T-cell (primary cell): ENCODE data around the gene MAPKBP1. TPM values are rescaled to one million over a fixed set of nuclear protein-coding genes. Genes with fewer than 3 reads are reported as not detected.

ENCODE experiments used
- ATAC-seq, 4 experiments: fragments of 200-7000 bp in 3 of 4; fragments of 150-1000 bp in 1 of 4; cut with Tn5 transposase; replicated peaks in 1 of 4; 1 replicate in 3 of 4; 2 replicates in 1 of 4; pipeline ENCODE4 v1.10.0; 2021; ENCODE audit warnings: moderate library complexity in 3 of 4, mild to moderate bottlenecking in 2 of 4, moderate number of reproducible peaks in 1 of 4
- CTCF ChIA-PET, 2 donors: fragments of 300-600 bp; sonication (Branson Sonifier 250); formaldehyde crosslinking; loops; one replicate each; lab custom pipeline; 2022; ENCODE audit warnings: antibody characterized with exemption in 2 of 2; lab: Charles Lee
- POLR2A ChIA-PET, 2 donors: fragments of 300-600 bp; sonication (Branson Sonifier 250); formaldehyde crosslinking; loops; one replicate each; lab custom pipeline; 2022; ENCODE audit warnings: antibody characterized with exemption in 2 of 2; lab: Charles Lee
- DNase-seq, 35 experiments: peaks; one replicate each; pipeline versions ENCODE4 v3.0.0 to v3.0.0-alpha.2; 2013 to 2023
- H3K27ac ChIP-seq: one replicate; pipeline ENCODE4 v1.5.1; 2013; ENCODE audit warnings: low read length
- H3K27me3 ChIP-seq, 2 experiments: replicated peaks in 1 of 2; 1 replicate in 1 of 2; 2 replicates in 1 of 2; pipeline versions ENCODE4 v1.6.1 to v1.7.0; 2013; ENCODE audit warnings: low read length in 1 of 2, mixed read lengths in 1 of 2; ENCODE audit not compliant: control insufficient read depth in 2 of 2, insufficient read depth in 2 of 2; ENCODE audit errors: extremely low read depth in 1 of 2
- H3K36me3 ChIP-seq, 2 donors: 1 replicate in 1 of 2; 2 replicates in 1 of 2; pipeline versions ENCODE4 v1.6.1 to v1.7.0; 2013; ENCODE audit warnings: low read length in 1 of 2; ENCODE audit not compliant: control insufficient read depth in 2 of 2, insufficient read depth in 1 of 2; ENCODE audit errors: extremely low read depth in 1 of 2
- H3K4me1 ChIP-seq, 2 experiments: 1 replicate in 1 of 2; 2 replicates in 1 of 2; pipeline versions ENCODE4 v1.6.1 to v1.7.0; 2013; ENCODE audit warnings: low read length in 2 of 2, mixed read lengths in 1 of 2; ENCODE audit not compliant: insufficient read depth in 2 of 2, control insufficient read depth in 1 of 2; ENCODE audit errors: extremely low read depth in 1 of 2
- H3K4me3 ChIP-seq, 2 donors: 1 replicate in 1 of 2; 2 replicates in 1 of 2; pipeline versions ENCODE4 v1.5.1 to v1.7.0; 2013; ENCODE audit warnings: mild to moderate bottlenecking in 2 of 2, low read length in 1 of 2, moderate library complexity in 1 of 2; ENCODE audit not compliant: control insufficient read depth in 1 of 2; ENCODE audit errors: extremely low read depth in 1 of 2
- H3K9me3 ChIP-seq: 2 replicates; pipeline ENCODE4 v1.7.0; 2013
- H3K27ac Mint-ChIP-seq, 2 donors: one replicate each; pipeline ENCODE4 v1.8.0; 2020 to 2021; ENCODE audit warnings: mild to moderate bottlenecking in 2 of 2, mixed read lengths in 2 of 2
- H3K27me3 Mint-ChIP-seq, 2 donors: one replicate each; pipeline ENCODE4 v1.8.0; 2021 to 2022; ENCODE audit warnings: mixed read lengths in 2 of 2
- H3K36me3 Mint-ChIP-seq: one replicate; pipeline ENCODE4 v1.8.0; 2021; ENCODE audit warnings: mixed read lengths
- H3K4me1 Mint-ChIP-seq, 3 donors: one replicate each; pipeline ENCODE4 v1.8.0; 2020 to 2022; ENCODE audit warnings: mixed read lengths in 3 of 3, mild to moderate bottlenecking in 1 of 3
- H3K4me3 Mint-ChIP-seq, 3 donors: one replicate each; pipeline ENCODE4 v1.8.0; 2020 to 2022; ENCODE audit warnings: mild to moderate bottlenecking in 3 of 3, mixed read lengths in 3 of 3, moderate library complexity in 3 of 3
- H3K9me3 Mint-ChIP-seq, 3 donors: one replicate each; pipeline ENCODE4 v1.8.0; 2020 to 2022; ENCODE audit warnings: mixed read lengths in 3 of 3
- WGBS: methylation state at CpG from one replicate; pipeline ENCODE4 v1.1.5; 2013; ENCODE audit warnings: missing lambda C conversion rate; ENCODE audit not compliant: insufficient coverage; 5-methylcytosine and 5-hydroxymethylcytosine counted together
- total RNA-seq, 35 experiments: library from RNA in 6 of 35; stranded (reverse) in 6 of 35; fragments of 120-200 nt in 1 of 35; gene quantifications; one replicate each; pipeline versions ENCODE4 v1.2.1 to v1.2.4 and lab custom pipeline; 2013 to 2026

The MAPKBP1 gene
- total RNA-seq, 5 donors from 2014 or later (not counting 1 experiment from before 2014, with no cell fraction given) = 37.0 to 44.8 (median 38.2) TPM

DNA sequence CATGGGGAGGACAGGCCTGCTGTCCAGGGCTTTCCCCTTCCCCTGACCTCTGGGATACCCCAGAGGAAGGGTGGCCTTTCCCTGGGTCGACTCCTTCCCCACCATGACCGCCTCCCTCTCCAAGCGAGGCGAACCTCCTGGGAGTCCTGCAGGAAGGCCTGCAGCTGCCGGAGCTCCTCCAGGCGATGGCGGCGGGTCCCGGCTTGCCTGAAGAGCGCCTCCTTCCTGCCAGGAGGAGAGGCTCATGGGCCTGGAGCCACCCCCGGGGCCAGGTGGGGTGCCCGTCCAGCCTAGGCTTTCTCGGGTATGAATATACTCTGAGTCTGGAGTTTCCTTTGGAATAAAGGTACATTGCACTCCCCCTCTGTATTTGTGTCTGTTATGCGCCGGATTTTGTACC, 84.5 kb downstream of the MAPKBP1 start:
- no peak overlapping the region for H3K27ac Mint-ChIP-seq
- no peak for DNase-seq
- peaks cover 2 to 15% of the 10 kb centered on the region in 2 experiments for H3K4me1 ChIP-seq
- 92% methylated on average over 14 of the region's 15 CpGs for WGBS
- no peak overlapping the region for H3K27ac ChIP-seq
- no peaks in the 10 kb centered on the region for H3K36me3 ChIP-seq
- no peak overlapping the region for H3K4me3 ChIP-seq
- no peaks in the 10 kb centered on the region for H3K36me3 Mint-ChIP-seq
- CTCF ChIA-PET = no interaction called here
- H3K9me3 Mint-ChIP-seq = no peaks in the 10 kb centered on the region
- no peak overlapping the region for H3K4me3 Mint-ChIP-seq
- POLR2A ChIA-PET = interaction anchor here in 1 of 2 donors (0.5 kb wide), 1 partner anchor 21 kb away, joined by 7 read pairs; no protein-coding TSS in a partner anchor
- no peaks in the 10 kb centered on the region for H3K9me3 ChIP-seq
- H3K27me3 ChIP-seq = peaks cover 0 to 36% of the 10 kb centered on the region in 2 experiments
- ATAC-seq = no peak
- peaks cover 6 to 12% (median 11%) of the 10 kb centered on the region in 3 donors for H3K4me1 Mint-ChIP-seq
- H3K27me3 Mint-ChIP-seq = peaks cover 0 to 5% of the 10 kb centered on the region in 2 donors

- Mint-ChIP-seq H3K27me3 (peaks cover 0 to 5% of the 10 kb centered on the region in 2 donors), H3K4me1 (peaks cover 6 to 12% (median 11%) of the 10 kb centered on the region in 3 donors), H3K36me3 (no peaks in the 10 kb centered on the region), H3K9me3 (no peaks in the 10 kb centered on the region), H3K27ac (no peak overlapping the region), H3K4me3 (no peak overlapping the region)
- no peak for DNase-seq
- Histone ChIP-seq H3K9me3 (no peaks in the 10 kb centered on the region), H3K4me3 (no peak overlapping the region), H3K27ac (no peak overlapping the region), H3K4me1 (peaks cover 2 to 15% of the 10 kb centered on the region in 2 experiments), H3K36me3 (no peaks in the 10 kb centered on the region), H3K27me3 (peaks cover 0 to 36% of the 10 kb centered on the region in 2 experiments)
- peak in 1 of 4 experiments; percentile 41 for ATAC-seq
- POLR2A ChIA-PET = no interaction called here
- 56% methylated on average over 4 of the region's 15 CpGs for WGBS
- CTCF ChIA-PET = no interaction called here
Measured at GRCh38 chr15:41860049-41860828, 86.0 kb downstream of the MAPKBP1 start.

DNA sequence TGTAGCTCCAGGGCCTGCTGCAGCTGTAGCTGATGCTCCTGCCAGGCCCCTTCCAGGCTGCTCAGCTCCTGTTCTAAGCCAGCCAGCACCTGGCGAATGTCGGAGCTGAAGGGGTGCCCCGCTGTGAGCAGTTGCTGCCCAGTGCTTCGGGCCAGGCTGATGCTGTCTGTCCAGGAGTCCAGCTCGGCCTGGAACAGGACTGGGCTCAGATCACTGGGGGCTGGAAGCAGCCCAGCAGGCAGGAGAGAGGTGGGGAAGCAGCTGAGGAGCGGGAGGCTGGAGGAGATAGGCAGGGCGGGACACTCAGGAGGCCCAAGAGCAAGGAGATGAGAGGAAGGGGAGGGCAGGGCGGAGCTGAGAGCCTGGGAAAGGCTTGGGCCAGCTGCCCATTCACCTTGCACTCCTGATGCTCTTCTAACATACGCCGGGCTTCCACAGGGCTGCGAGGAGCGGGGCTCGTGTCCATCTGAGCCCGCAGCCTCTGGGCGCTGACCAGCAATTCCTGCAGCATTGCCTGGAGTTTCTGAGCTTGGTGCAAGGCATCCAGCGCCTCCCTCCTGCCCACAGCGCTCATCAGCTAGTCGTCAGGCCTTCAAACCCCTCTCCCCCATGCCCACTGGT, 87.6 kb downstream of the MAPKBP1 start:
- Mint-ChIP-seq H3K4me1 (peaks cover 6 to 12% (median 11%) of the 10 kb centered on the region in 3 donors), H3K27ac (no peak overlapping the region), H3K9me3 (no peaks in the 10 kb centered on the region), H3K4me3 (no peak overlapping the region), H3K27me3 (peaks cover 0 to 5% of the 10 kb centered on the region in 2 donors), H3K36me3 (no peaks in the 10 kb centered on the region)
- Histone ChIP-seq H3K9me3 (no peaks in the 10 kb centered on the region), H3K27ac (no peak overlapping the region), H3K4me1 (peaks cover 2 to 15% of the 10 kb centered on the region in 2 experiments), H3K4me3 (no peak overlapping the region), H3K27me3 (peaks cover 0 to 29% of the 10 kb centered on the region in 2 experiments), H3K36me3 (no peaks in the 10 kb centered on the region)
- CTCF ChIA-PET = interaction anchor here in 1 of 2 donors (0.7 kb wide), 1 partner anchor 33 kb away, joined by 3 read pairs; no protein-coding TSS in a partner anchor
- no peak for DNase-seq
- no peak for ATAC-seq
- 88% methylated on average over 16 of the region's 18 CpGs for WGBS
- POLR2A ChIA-PET = no interaction called here

DNA sequence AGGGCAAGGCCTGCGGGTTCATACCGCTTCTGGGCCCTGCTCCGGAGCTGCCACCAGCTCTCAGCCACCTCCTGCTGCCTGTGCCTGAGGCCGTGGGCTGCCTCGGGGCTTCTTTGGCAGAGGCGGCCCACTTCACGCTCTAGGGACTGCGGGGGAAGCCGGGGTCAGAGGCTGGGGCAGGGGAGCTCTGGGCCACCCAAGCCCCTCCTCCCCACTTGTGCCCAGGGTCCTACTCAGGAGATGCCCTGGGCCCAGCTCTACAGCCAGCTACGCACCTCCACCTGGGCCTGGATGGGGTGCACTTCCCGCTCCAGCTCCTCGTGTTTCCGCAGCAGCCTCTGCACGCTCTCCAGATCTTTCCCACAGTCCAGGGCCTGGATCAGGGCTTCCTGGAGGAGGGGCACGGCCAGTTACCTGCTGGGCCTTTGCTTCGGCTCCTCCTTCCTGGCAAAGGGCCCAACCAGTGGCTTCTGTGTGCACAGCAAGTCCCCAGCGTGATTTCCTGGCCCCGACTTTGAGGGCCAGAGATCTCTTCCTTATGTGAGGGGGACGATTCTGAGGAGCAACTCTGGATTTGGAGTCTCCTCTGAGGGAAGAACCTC, 88.3 kb downstream of the MAPKBP1 start:
- peaks cover 2 to 15% of the 10 kb centered on the region in 2 experiments for H3K4me1 ChIP-seq
- DNase-seq = no peak
- no peak overlapping the region for H3K4me3 ChIP-seq
- 86% methylated on average over 16 of the region's 19 CpGs for WGBS
- ATAC-seq = no peak
- H3K36me3 ChIP-seq = no peaks in the 10 kb centered on the region
- Mint-ChIP-seq H3K9me3 (no peaks in the 10 kb centered on the region), H3K36me3 (no peaks in the 10 kb centered on the region), H3K27ac (no peak overlapping the region), H3K4me3 (no peak overlapping the region), H3K27me3 (peaks cover 0 to 5% of the 10 kb centered on the region in 2 donors), H3K4me1 (peaks cover 6 to 12% (median 11%) of the 10 kb centered on the region in 3 donors)
- H3K27me3 ChIP-seq = peaks cover 0 to 23% of the 10 kb centered on the region in 2 experiments
- ChIA-PET POLR2A (no interaction called here), CTCF (no interaction called here)
- no peak overlapping the region for H3K27ac ChIP-seq
- no peaks in the 10 kb centered on the region for H3K9me3 ChIP-seq

GRCh38 chr15:41865490-41866055, 91.3 kb downstream of the MAPKBP1 start:
- no peak for ATAC-seq
- CTCF ChIA-PET = interaction anchor here in 1 of 2 donors (0.6 kb wide), 1 partner anchor 766 kb away, joined by 3 read pairs; no protein-coding TSS in a partner anchor
- 91% methylated on average over 12 of the region's 18 CpGs for WGBS

GRCh38 chr15:41866263-41866703, 92.0 kb downstream of the MAPKBP1 start:
- CTCF ChIA-PET = no interaction called here
- no peak overlapping the region for H3K27ac ChIP-seq
- H3K27me3 ChIP-seq = peaks cover 0 to 7% of the 10 kb centered on the region in 2 experiments
- DNase-seq (no peak), ATAC-seq (no peak)
- peaks cover 10 to 14% (median 14%) of the 10 kb centered on the region in 3 donors for H3K4me1 Mint-ChIP-seq
- H3K4me3 ChIP-seq = no peak overlapping the region
- no peaks in the 10 kb centered on the region for H3K9me3 ChIP-seq
- POLR2A ChIA-PET = no interaction called here
- H3K4me3 Mint-ChIP-seq = no peak overlapping the region
- H3K36me3 ChIP-seq = no peaks in the 10 kb centered on the region
- no peaks in the 10 kb centered on the region for H3K36me3 Mint-ChIP-seq
- WGBS = 79% methylated on average over 6 of the region's 8 CpGs
- H3K27me3 Mint-ChIP-seq = peaks cover 0 to 2% of the 10 kb centered on the region in 2 donors
- no peak overlapping the region for H3K27ac Mint-ChIP-seq
- no peaks in the 10 kb centered on the region for H3K9me3 Mint-ChIP-seq
- H3K4me1 ChIP-seq = peaks cover 7 to 23% of the 10 kb centered on the region in 2 experiments

More at GRCh38 chr15:41865490-41866055, 91.3 kb downstream of the MAPKBP1 start:
- Mint-ChIP-seq H3K36me3 (no peaks in the 10 kb centered on the region), H3K4me3 (no peak overlapping the region), H3K27me3 (peaks cover 0 to 2% of the 10 kb centered on the region in 2 donors), H3K9me3 (no peaks in the 10 kb centered on the region), H3K27ac (no peak overlapping the region), H3K4me1 (peaks cover 7 to 10% (median 8%) of the 10 kb centered on the region in 3 donors)
- DNase-seq = no peak
- H3K9me3 ChIP-seq = no peaks in the 10 kb centered on the region
- H3K27me3 ChIP-seq = peaks cover 0 to 11% of the 10 kb centered on the region in 2 experiments
- no peak overlapping the region for H3K27ac ChIP-seq
- peaks cover 3 to 15% of the 10 kb centered on the region in 2 experiments for H3K4me1 ChIP-seq
- H3K4me3 ChIP-seq = no peak overlapping the region
- POLR2A ChIA-PET = no interaction called here
- no peaks in the 10 kb centered on the region for H3K36me3 ChIP-seq
